GM19239 (cell line): ENCODE measurements around the gene FGA.

Experiments used
- DNase-seq: peaks from one replicate; pipeline ENCODE4 v3.0.0; 2011; ENCODE audit warnings: low spot score; ENCODE audit not compliant: insufficient read length
- FAIRE-seq: peaks from 2 replicates; lab custom pipeline; 2011; peaks lifted over from hg19 to GRCh38; lab: Jason Lieb, UNC

FGA gene

DNA sequence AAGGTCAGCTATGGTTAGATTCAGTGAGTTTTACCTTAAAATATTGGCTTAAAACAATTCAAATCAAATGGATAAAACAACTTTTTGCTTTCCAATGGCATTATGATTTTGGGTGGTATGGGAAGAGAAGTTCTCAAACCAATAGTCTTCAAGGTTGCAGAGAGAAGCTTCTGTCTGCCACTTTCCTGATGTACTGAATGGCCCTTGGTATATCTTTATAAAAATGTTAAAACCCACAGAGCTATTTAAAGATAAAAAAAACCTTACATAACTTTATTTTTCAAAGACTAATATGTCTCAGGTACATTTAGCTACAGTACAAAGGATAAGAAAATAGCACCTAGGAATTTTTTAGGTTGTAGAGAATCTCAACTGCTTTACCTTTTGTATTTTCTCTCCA is 6.9 kb downstream of the FGA start:
- FAIRE-seq: no peak
- DNase-seq: no peak

GRCh38 chr4:154583230-154583629 is 7.3 kb downstream of the FGA start:
- FAIRE-seq (no peak), DNase-seq (no peak)

DNA sequence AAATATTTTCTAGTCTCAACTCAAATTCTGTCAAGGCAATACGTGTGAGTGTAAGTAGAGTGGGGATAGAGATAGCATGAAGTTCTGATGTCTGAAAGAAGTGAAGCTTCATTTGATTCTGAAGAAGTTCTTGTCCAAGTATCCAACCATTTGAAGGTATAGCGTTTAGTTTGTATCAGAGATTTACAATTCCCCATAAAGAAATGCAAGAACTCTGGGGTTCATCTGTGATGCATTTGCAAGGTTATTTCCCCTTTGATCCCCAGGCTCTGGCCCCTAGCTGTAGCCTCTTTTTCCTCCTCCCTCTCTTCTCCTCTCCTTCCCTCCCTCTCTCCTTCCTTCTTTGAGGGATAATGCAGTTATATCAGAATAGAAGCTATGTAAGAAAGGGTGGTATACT is 7.8 kb downstream of the FGA start:
- DNase-seq (no peak), FAIRE-seq (no peak)

GRCh38 chr4:154579927-154580326 is 10.6 kb downstream of the FGA start:
- FAIRE-seq (no peak), DNase-seq (no peak)

DNA sequence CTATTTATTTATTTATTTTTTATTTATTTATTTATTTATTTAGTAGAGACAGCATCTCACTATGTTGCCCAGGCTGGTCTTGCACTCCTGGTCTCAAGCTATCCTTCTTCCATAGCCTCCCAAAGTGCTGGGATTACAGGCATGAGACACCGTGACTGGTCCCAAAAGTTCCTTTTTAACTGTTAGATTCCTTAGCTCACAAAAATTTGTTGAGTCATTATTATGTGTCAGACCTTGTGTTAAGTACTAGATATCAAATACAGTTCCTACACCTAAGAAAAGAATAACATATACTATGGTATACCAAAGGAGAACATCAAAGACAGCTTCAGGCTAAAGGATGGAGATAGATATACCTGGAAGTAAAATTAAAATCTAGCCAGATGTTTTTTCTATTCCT is 11.6 kb downstream of the FGA start:
- no peak for FAIRE-seq
- no peak for DNase-seq

- DNase-seq (no peak), FAIRE-seq (no peak)
Measured at GRCh38 chr4:154577324-154577723, 13.2 kb downstream of the FGA start.

DNA sequence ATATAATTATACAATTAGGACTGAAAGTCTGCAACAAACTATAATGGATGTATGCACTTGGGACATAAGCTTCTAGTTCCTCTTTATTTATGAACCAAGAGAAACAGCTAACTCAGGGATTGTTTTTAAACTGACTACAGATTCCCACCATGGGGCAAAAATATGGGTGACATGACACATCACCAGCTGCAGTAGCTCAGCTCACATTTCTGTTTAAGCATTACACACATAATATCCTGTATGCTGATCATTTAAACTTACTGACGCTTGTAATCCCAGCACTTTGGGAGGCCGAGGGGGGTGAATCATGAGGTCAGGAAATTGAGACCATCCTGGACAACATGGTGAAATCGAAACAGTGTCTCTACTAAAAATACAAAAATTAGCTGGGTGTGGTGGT is 16.2 kb downstream of the FGA start:
- DNase-seq: no peak
- no peak for FAIRE-seq

- FAIRE-seq (no peak), DNase-seq (no peak)
Measured at GRCh38 chr4:154573190-154573870, 17.2 kb downstream of the FGA start.

DNA sequence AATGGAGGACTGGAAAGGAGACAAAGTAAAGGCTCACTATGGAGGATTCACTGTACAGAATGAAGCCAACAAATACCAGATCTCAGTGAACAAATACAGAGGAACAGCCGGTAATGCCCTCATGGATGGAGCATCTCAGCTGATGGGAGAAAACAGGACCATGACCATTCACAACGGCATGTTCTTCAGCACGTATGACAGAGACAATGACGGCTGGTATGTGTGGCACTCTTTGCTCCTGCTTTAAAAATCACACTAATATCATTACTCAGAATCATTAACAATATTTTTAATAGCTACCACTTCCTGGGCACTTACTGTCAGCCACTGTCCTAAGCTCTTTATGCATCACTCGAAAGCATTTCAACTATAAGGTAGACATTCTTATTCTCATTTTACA is 21.0 kb downstream of the FGA start:
- no peak for FAIRE-seq
- no peak for DNase-seq

DNA sequence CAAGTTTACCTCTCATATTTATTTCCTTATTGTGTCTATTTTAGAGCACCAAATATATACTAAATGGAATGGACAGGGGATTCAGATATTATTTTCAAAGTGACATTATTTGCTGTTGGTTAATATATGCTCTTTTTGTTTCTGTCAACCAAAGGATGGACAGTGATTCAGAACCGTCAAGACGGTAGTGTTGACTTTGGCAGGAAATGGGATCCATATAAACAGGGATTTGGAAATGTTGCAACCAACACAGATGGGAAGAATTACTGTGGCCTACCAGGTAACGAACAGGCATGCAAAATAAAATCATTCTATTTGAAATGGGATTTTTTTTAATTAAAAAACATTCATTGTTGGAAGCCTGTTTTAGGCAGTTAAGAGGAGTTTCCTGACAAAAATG is 21.5 kb downstream of the FGA start:
- DNase-seq (no peak), FAIRE-seq (no peak)

DNA sequence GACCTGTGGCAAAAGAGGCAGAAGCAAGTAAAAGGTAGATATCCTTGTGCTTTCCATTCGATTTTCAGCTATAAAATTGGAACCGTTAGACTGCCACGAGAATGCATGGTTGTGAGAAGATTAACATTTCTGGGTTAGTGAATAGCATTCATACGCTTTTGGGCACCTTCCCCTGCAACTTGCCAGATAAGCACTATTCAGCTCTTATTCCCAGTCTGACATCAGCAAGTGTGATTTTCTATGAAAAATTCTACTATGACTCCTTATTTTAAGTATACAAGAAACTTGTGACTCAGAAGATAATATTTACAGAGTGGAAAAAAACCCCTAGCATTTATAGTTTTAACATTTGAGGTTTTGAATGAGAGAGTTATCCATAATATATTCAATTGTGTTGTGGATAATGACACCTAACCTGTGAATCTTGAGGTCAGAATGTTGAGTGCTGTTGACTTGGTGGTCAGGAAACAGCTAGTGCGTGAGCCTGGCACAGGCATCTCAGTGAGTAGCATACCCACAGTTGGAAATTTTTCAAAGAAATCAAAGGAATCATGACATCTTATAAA is 23.8 kb downstream of the FGA start:
- FAIRE-seq (no peak), DNase-seq (no peak)

- no peak for DNase-seq
- FAIRE-seq: no peak
Measured at GRCh38 chr4:154565704-154566103, 24.8 kb downstream of the FGA start.

DNA sequence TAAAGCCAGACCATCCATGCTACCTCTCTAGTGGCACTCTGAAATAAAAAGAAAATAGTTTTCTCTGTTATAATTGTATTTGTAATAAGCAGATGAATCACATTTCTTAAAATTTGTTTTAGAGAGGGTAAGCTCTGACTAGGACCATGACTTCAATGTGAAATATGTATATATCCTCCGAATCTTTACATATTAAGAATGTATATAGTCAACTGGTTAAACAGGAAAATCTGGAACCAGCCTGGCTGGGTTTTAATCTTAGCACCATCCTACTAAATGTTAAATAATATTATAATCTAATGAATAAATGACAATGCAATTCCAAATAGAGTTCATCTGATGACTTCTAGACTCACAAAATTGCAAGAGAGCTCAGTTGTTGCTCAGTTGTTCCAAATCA is 26.2 kb downstream of the FGA start:
- FAIRE-seq: no peak
- no peak for DNase-seq

DNA sequence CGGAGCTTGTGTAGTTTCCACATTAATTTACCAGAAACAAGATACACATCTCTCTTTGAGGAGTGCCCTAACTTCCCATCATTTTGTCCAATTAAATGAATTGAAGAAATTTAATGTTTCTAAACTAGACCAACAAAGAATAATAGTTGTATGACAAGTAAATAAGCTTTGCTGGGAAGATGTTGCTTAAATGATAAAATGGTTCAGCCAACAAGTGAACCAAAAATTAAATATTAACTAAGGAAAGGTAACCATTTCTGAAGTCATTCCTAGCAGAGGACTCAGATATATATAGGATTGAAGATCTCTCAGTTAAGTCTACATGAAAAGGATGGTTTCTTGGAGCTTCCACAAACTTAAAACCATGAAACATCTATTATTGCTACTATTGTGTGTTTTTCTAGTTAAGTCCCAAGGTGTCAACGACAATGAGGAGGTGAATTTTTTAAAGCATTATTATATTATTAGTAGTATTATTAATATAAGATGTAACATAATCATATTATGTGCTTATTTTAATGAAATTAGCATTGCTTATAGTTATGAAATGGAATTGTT is 27.8 kb downstream of the FGA start, which contains the start of gene FGB:
FGB (plus strand) TSS at position 315 of the 558 bp plus-strand sequence; CDS start at position 323, 8 bp downstream.
- DNase-seq (no peak), FAIRE-seq (no peak)

DNA sequence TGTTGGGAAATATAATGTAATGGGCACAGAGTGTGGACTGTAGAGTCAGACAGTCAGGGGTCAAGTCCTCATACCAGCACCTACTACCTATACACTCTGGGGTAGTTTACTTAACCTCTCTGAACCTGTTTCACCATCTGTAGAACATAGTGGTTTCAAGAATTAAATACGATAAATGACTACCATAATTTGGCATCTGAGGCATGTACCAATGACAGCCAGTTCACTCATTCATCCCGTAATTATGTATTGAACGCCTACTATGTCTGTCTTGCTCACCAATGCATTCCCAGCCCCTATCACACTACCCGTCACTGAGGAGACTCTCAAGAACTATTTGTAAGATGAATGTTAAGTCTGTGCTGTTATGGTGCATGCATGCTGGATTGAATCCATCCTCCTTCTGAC is 29.7 kb downstream of the FGA start:
- no peak for FAIRE-seq
- DNase-seq: no peak

- no peak for FAIRE-seq
- no peak for DNase-seq
Measured at GRCh38 chr4:154560419-154560801, 30.1 kb downstream of the FGA start.

- DNase-seq: no peak
- peak; percentile 44 for FAIRE-seq
Measured at GRCh38 chr4:154559494-154560418, 30.8 kb downstream of the FGA start.

DNA sequence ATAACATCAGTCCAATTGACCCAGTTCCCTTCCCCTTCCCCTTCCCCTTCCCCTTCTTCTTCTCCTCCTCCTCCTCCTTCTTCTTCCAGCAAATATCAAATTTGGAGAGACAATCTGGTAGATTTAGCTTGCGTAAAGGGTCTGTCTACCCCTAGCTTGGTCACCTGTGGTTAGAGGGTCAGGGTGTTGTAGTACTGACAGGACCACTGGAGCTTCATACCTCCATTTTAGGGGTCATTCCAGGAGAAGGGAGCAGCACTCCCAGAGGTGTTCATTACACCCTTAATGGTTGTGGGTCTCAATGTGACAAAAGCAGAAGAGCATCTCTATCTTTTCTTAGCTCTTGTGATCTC is 31.4 kb downstream of the FGA start:
- no peak for FAIRE-seq

DNA sequence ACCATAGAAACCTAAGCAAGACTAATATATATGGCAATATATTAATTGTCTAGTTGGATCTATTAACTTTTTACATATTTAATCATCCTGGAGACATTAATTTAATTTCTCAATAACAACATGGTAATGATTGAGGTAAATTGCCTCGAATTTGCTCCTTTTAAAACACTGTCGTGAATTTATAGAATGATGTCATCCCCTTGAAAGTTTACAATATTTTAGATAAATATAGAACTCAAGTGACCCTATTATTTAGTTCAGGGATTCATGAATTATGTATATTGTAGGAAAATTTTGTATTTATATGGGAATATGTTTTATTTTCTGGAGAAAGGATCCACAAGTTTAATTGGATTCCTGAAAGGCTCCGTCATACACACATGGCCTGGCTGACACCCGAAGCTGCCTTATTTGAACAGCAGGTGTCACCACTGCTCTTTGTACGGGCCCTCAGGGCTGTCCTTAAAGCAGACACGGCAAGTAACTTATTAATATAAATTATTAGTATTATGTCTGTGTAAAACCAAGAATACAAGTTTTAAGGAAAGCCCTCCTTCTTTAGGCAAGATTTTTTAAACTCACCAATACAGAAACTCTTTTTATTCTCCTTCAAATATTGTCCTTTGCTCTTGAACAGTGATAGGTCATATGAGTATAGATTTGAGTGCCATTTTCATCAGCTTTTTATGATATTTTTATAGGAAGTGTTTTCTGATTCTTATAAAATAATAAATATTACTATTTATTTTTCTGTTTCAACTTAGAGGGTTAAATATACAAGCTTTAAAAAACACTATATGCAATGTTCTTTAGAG is 38.5 kb downstream of the FGA start:
- FAIRE-seq (no peak), DNase-seq (peak; percentile 14)

More for the DNA sequence above, 31.4 kb downstream of the FGA start:
- DNase-seq: no peak
